Astrocyte (in vitro differentiated cells and primary cell): Measurements from ENCODE around the gene MAST1. TPM values are rescaled to one million over a fixed set of nuclear protein-coding genes. Genes with fewer than 3 reads are reported as not detected.
"Not testable (repeated sequence)": the region's sequence is repeated elsewhere in the genome, so short reads cannot be mapped to it uniquely, and the experiment has no call there.

ENCODE experiments used
- DNase-seq: peaks from one replicate; pipeline ENCODE4 v3.0.0-alpha.2; 2010; ENCODE audit warnings: low read depth
- FAIRE-seq: peaks from 2 replicates; lab custom pipeline; 2011; peaks lifted over from hg19 to GRCh38; lab: Jason Lieb, UNC
- H2AFZ ChIP-seq: 2 replicates; pipeline ENCODE4 v1.6.0; 2012; ENCODE audit warnings: low read depth, low read length, inconsistent platforms
- H3K27ac ChIP-seq: 2 replicates; pipeline ENCODE4 v1.5.1; 2011; ENCODE audit warnings: low read depth, low read length, inconsistent platforms
- H3K27me3 ChIP-seq: 2 replicates; pipeline ENCODE4 v1.6.0; 2011; ENCODE audit warnings: low read length, inconsistent platforms; ENCODE audit not compliant: insufficient read depth
- H3K36me3 ChIP-seq: 2 replicates; pipeline ENCODE4 v1.5.1; 2011; ENCODE audit warnings: low read length, inconsistent platforms; ENCODE audit not compliant: insufficient read depth
- H3K4me1 ChIP-seq: 2 replicates; pipeline ENCODE4 v1.5.1; 2011; ENCODE audit warnings: low read length, inconsistent platforms; ENCODE audit not compliant: insufficient read depth
- H3K4me2 ChIP-seq: 2 replicates; pipeline ENCODE4 v1.6.0; 2012; ENCODE audit warnings: low read length, inconsistent platforms
- H3K4me3 ChIP-seq: 2 replicates; pipeline ENCODE4 v1.5.1; 2011; ENCODE audit warnings: low read depth, mild to moderate bottlenecking, low read length, inconsistent platforms; ENCODE audit not compliant: insufficient read depth
- H3K79me2 ChIP-seq: 2 replicates; pipeline ENCODE4 v1.6.0; 2012; ENCODE audit warnings: mild to moderate bottlenecking, low read length, inconsistent platforms; ENCODE audit not compliant: insufficient read depth
- H3K9ac ChIP-seq: 2 replicates; pipeline ENCODE4 v1.6.0; 2012; ENCODE audit warnings: mild to moderate bottlenecking, low read length, inconsistent platforms
- H3K9me3 ChIP-seq: 2 replicates; pipeline ENCODE4 v1.5.1; 2012; ENCODE audit warnings: low read depth, mild to moderate bottlenecking, low read length, inconsistent platforms; ENCODE audit not compliant: insufficient read depth
- H4K20me1 ChIP-seq: 2 replicates; pipeline ENCODE4 v1.6.0; 2012; ENCODE audit warnings: low read length, inconsistent platforms; ENCODE audit not compliant: insufficient read depth
- H3K27ac Mint-ChIP-seq: one replicate; pipeline ENCODE4 v1.8.0; 2021; ENCODE audit warnings: mild to moderate bottlenecking, mixed read lengths; ENCODE audit not compliant: unreplicated experiment
- H3K27me3 Mint-ChIP-seq: one replicate; pipeline ENCODE4 v1.8.0; 2021; ENCODE audit warnings: low read depth, mixed read lengths; ENCODE audit not compliant: unreplicated experiment
- H3K36me3 Mint-ChIP-seq: one replicate; pipeline ENCODE4 v1.8.0; 2021; ENCODE audit warnings: low read depth, mixed read lengths; ENCODE audit not compliant: unreplicated experiment
- H3K4me1 Mint-ChIP-seq: one replicate; pipeline ENCODE4 v1.8.0; 2021; ENCODE audit warnings: low read depth, mixed read lengths; ENCODE audit not compliant: unreplicated experiment
- H3K4me3 Mint-ChIP-seq: one replicate; pipeline ENCODE4 v1.8.0; 2021; ENCODE audit warnings: mild to moderate bottlenecking, moderate library complexity, mixed read lengths; ENCODE audit not compliant: unreplicated experiment
- H3K9me3 Mint-ChIP-seq: one replicate; pipeline ENCODE4 v1.8.0; 2021; ENCODE audit warnings: mild to moderate bottlenecking, mixed read lengths; ENCODE audit not compliant: unreplicated experiment
- CTCF ChIP-seq: IDR thresholded peaks from 2 replicates; pipeline ENCODE4 v1.5.1; 2011; ENCODE audit warnings: low read depth, mild to moderate bottlenecking, inconsistent platforms, low read length, moderate library complexity; ENCODE audit not compliant: insufficient read depth
- EZH2 ChIP-seq: IDR thresholded peaks from 2 replicates; pipeline ENCODE4 v1.6.1; 2012; ENCODE audit warnings: mild to moderate bottlenecking, low read length, inconsistent platforms; ENCODE audit not compliant: insufficient read depth
- total RNA-seq: library from RNA; stranded (reverse); gene quantifications from 2 replicates; pipeline ENCODE4 v1.2.1, GENCODE V29; 2021

MAST1 gene
- total RNA-seq, 1 donor from 2014 or later: 5.4 TPM

GRCh38 chr19:12843328-12843727 lies 5.0 kb downstream of the MAST1 start:
- H3K27me3 ChIP-seq: peaks cover 15% of the 10 kb centered on the region
- Mint-ChIP-seq H3K4me3 (no peak overlapping the region), H3K4me1 (no peaks in the 10 kb centered on the region), H3K27ac (no peak overlapping the region), H3K9me3 (no peaks in the 10 kb centered on the region), H3K27me3 (peaks cover 11% of the 10 kb centered on the region), H3K36me3 (no peaks in the 10 kb centered on the region)
- DNase-seq: no peak
- FAIRE-seq: no peak
- H3K9ac ChIP-seq: no peak overlapping the region
- H3K27ac ChIP-seq: no peak overlapping the region
- peaks cover 5% of the 10 kb centered on the region for H3K9me3 ChIP-seq
- no peaks in the 10 kb centered on the region for H3K79me2 ChIP-seq
- no peaks in the 10 kb centered on the region for H4K20me1 ChIP-seq
- peaks cover 12% of the 10 kb centered on the region for H3K4me1 ChIP-seq
- no peak overlapping the region for H2AFZ ChIP-seq
- H3K4me3 ChIP-seq: no peak overlapping the region
- no peak overlapping the region for H3K4me2 ChIP-seq
- H3K36me3 ChIP-seq: no peaks in the 10 kb centered on the region
- no peak for TF ChIP-seq EZH2
- no peak for TF ChIP-seq CTCF

- H3K9ac ChIP-seq: no peak overlapping the region
- FAIRE-seq (no peak), DNase-seq (no peak)
- no peaks in the 10 kb centered on the region for H3K9me3 Mint-ChIP-seq
- no peak overlapping the region for H3K27ac Mint-ChIP-seq
- peaks cover 12% of the 10 kb centered on the region for H3K4me1 ChIP-seq
- no peak overlapping the region for H3K4me2 ChIP-seq
- no peaks in the 10 kb centered on the region for H3K36me3 ChIP-seq
- H3K4me3 Mint-ChIP-seq: no peak overlapping the region
- H3K27ac ChIP-seq: no peak overlapping the region
- H4K20me1 ChIP-seq: no peaks in the 10 kb centered on the region
- no peak overlapping the region for H3K4me3 ChIP-seq
- H3K36me3 Mint-ChIP-seq: no peaks in the 10 kb centered on the region
- H3K9me3 ChIP-seq: peaks cover 5% of the 10 kb centered on the region
- no peaks in the 10 kb centered on the region for H3K4me1 Mint-ChIP-seq
- no peaks in the 10 kb centered on the region for H3K79me2 ChIP-seq
- H2AFZ ChIP-seq: no peak overlapping the region
- peaks cover 9% of the 10 kb centered on the region for H3K27me3 Mint-ChIP-seq
- peaks cover 9% of the 10 kb centered on the region for H3K27me3 ChIP-seq
- TF ChIP-seq CTCF (no peak), EZH2 (no peak)
These were observed 5.9 kb downstream of the MAST1 start for GRCh38 chr19:12843999-12844732.

GRCh38 chr19:12846613-12847012 lies 8.3 kb downstream of the MAST1 start:
- not testable (repeated sequence) for H3K27me3 Mint-ChIP-seq, H3K27ac Mint-ChIP-seq

More at GRCh38 chr19:12846613-12847012, 8.3 kb downstream of the MAST1 start:
- H3K4me3 ChIP-seq, H3K4me3 Mint-ChIP-seq, H3K79me2 ChIP-seq, H3K27me3 ChIP-seq, H2AFZ ChIP-seq, DNase-seq, H3K9ac ChIP-seq, H3K36me3 ChIP-seq, H4K20me1 ChIP-seq, H3K36me3 Mint-ChIP-seq, H3K4me1 Mint-ChIP-seq, H3K4me2 ChIP-seq, H3K27ac ChIP-seq, H3K9me3 Mint-ChIP-seq, H3K9me3 ChIP-seq, H3K4me1 ChIP-seq, FAIRE-seq: not testable (repeated sequence)
